ENCODE data around the gene PRPF19. TPM values are rescaled to one million over a fixed set of nuclear protein-coding genes. Genes with fewer than 3 reads are reported as not detected.

PRPF19 gene
- total and polyA plus RNA-seq, 2 donors from 2014 or later: 70.7 to 72.1 TPM

GRCh38 chr11:60871378-60872061, 34.9 kb downstream of the PRPF19 start:
- no peak overlapping the region for H3K9ac ChIP-seq (ENCODE audit: low read length in 3 of 3)
- no peak for TF ChIP-seq CTCF (IDR thresholded peaks at IDR 0.05; ENCODE audit: borderline replicate concordance, extremely low read depth, insufficient read depth)
- H3K4me3 ChIP-seq (ENCODE audit: low read length in 3 of 3): no peak overlapping the region
- H3K4me1 ChIP-seq (ENCODE audit: control insufficient read depth in 2 of 3, insufficient read depth in 2 of 3, low read depth in 1 of 3, low read length in 3 of 3): no peaks in the 10 kb centered on the region
- no peaks in the 10 kb centered on the region for H3K9me3 ChIP-seq (ENCODE audit: control insufficient read depth in 2 of 3, insufficient read depth in 1 of 3, low read length in 3 of 3)
- FAIRE-seq (no peak), DNase-seq (peak in 1 of 5 donors; percentile 17)
- no peak overlapping the region for H3K27ac ChIP-seq (ENCODE audit: low read depth in 2 of 2, low read length in 2 of 2)
- intact Hi-C loops (cut with DNase I): no loop called here
- no peaks in the 10 kb centered on the region for H3K27me3 ChIP-seq (ENCODE audit: control insufficient read depth, insufficient read depth, low read length)
- no peaks in the 10 kb centered on the region for H3K36me3 ChIP-seq (ENCODE audit: control insufficient read depth in 2 of 3, insufficient read depth in 3 of 3, low read length in 3 of 3)

GRCh38 chr11:60870733-60871377, 35.5 kb downstream of the PRPF19 start:
- TF ChIP-seq CTCF (IDR thresholded peaks at IDR 0.05; ENCODE audit: borderline replicate concordance, extremely low read depth, insufficient read depth): no peak
- Histone ChIP-seq H3K27ac (ENCODE audit: low read depth in 2 of 2, low read length in 2 of 2) (no peak overlapping the region), H3K36me3 (ENCODE audit: control insufficient read depth in 2 of 3, insufficient read depth in 3 of 3, low read length in 3 of 3) (no peaks in the 10 kb centered on the region), H3K9ac (ENCODE audit: low read length in 3 of 3) (no peak overlapping the region), H3K9me3 (ENCODE audit: control insufficient read depth in 2 of 3, insufficient read depth in 1 of 3, low read length in 3 of 3) (no peaks in the 10 kb centered on the region), H3K4me3 (ENCODE audit: low read length in 3 of 3) (no peak overlapping the region), H3K4me1 (ENCODE audit: control insufficient read depth in 2 of 3, insufficient read depth in 2 of 3, low read depth in 1 of 3, low read length in 3 of 3) (no peaks in the 10 kb centered on the region), H3K27me3 (ENCODE audit: control insufficient read depth, insufficient read depth, low read length) (no peaks in the 10 kb centered on the region)
- DNase-seq (peak in 1 of 5 donors; percentile 22), FAIRE-seq (no peak)
- intact Hi-C loops (cut with DNase I): no loop called here

- intact Hi-C loops (cut with DNase I): no loop called here
- no peaks in the 10 kb centered on the region for H3K4me1 ChIP-seq (ENCODE audit: control insufficient read depth in 2 of 3, insufficient read depth in 2 of 3, low read depth in 1 of 3, low read length in 3 of 3)
- H3K27me3 ChIP-seq (ENCODE audit: control insufficient read depth, insufficient read depth, low read length): no peaks in the 10 kb centered on the region
- TF ChIP-seq CTCF (IDR thresholded peaks at IDR 0.05; ENCODE audit: borderline replicate concordance, extremely low read depth, insufficient read depth): no peak
- no peaks in the 10 kb centered on the region for H3K36me3 ChIP-seq (ENCODE audit: control insufficient read depth in 2 of 3, insufficient read depth in 3 of 3, low read length in 3 of 3)
- H3K9ac ChIP-seq (ENCODE audit: low read length in 3 of 3): no peak overlapping the region
- H3K27ac ChIP-seq (ENCODE audit: low read depth in 2 of 2, low read length in 2 of 2): no peak overlapping the region
- no peak overlapping the region for H3K4me3 ChIP-seq (ENCODE audit: low read length in 3 of 3)
- FAIRE-seq (no peak), DNase-seq (peak in 1 of 5 donors; percentile 31)
- no peaks in the 10 kb centered on the region for H3K9me3 ChIP-seq (ENCODE audit: control insufficient read depth in 2 of 3, insufficient read depth in 1 of 3, low read length in 3 of 3)
These were observed 36.1 kb downstream of the PRPF19 start for GRCh38 chr11:60870276-60870675.
